ENCODE results near the gene TEAD2. TPM values are rescaled to one million over a fixed set of nuclear protein-coding genes. Genes with fewer than 3 reads are reported as not detected.
"Not testable (repeated sequence)": the region's sequence is repeated elsewhere in the genome, so short reads cannot be mapped to it uniquely, and the experiment has no call there.

TEAD2 gene
- total and polyA plus RNA-seq, 10 donors: 5.8 to 24.7 (median 14.4) TPM

DNA sequence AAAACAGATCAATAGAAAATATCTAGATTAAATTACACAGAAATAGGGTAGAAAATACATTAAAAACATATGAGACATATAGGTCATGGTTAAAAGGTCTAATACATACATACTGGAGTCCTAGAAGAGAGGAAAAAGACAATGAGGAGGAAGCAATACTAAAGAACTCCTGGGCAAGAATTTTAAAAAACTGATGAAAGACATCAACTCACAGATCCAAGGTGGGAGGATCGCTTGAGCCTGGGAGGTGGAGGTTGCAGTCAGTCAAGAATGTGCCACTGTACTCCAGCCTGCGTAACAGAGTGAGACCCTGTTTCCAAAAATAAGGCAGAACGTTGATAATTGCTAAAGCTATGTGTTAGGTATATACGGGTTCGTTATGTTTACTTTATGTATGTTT is 20.4 kb upstream of the TEAD2 start:
- DNase-seq: no peak
- no peaks in the 10 kb centered on the region for H3K36me3 ChIP-seq
- 90 to 94% (median 93%) methylated on average over 5 of the region's 5 CpGs for WGBS, 5 donors
- H3K4me3 ChIP-seq: no peak overlapping the region
- no peak overlapping the region for H3K27ac ChIP-seq
- peaks cover 0 to under 1% (median 0%) of the 10 kb centered on the region in 7 donors for H3K27me3 ChIP-seq (replicated peaks in 1 of 7)
- H3K4me1 ChIP-seq: peaks cover 0 to 7% (median 0%) of the 10 kb centered on the region in 6 donors
- TF ChIP-seq POLR2AphosphoS5 (IDR thresholded peaks at IDR 0.05) (no peak), POLR2A (IDR thresholded peaks at IDR 0.05) (no peak), CTCF (IDR thresholded peaks at IDR 0.05 in 8 of 11, conservative IDR thresholded peaks at IDR 0.05 in 3 of 11) (no peak)
- peaks cover 0 to 19% (median 11%) of the 10 kb centered on the region in 8 donors for H3K9me3 ChIP-seq
- intact Hi-C loops (cut with DNase I; ENCODE audit: low total_unique reads): no loop called here

DNA sequence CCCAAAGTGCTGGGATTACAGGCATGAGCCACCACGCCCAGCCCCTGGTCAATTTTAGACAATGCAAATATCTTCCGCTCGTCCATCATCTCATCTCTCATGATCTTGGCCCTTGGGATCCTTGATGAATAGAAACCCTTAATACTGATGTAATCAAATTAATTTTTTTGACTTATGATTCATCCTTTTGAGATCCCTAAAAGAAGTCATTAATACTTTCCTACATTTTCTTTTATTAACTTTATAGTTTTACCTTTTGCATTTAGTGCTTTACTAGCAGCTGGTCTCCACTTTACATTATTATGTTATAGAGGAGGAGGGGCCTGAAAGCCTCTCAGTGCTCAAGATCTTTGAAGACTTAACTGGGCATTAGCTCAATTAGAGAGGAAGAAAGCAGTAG is 18.2 kb upstream of the TEAD2 start:
- 80 to 91% (median 85%) methylated on average over 3 of the region's 3 CpGs for WGBS, 5 donors
- Histone ChIP-seq H3K36me3 (no peaks in the 10 kb centered on the region), H3K9me3 (peaks cover 0 to 19% (median 11%) of the 10 kb centered on the region in 8 donors), H3K27ac (no peak overlapping the region), H3K4me1 (no peaks in the 10 kb centered on the region), H3K4me3 (no peak overlapping the region), H3K27me3 (replicated peaks in 1 of 7) (no peaks in the 10 kb centered on the region)
- DNase-seq: no peak
- intact Hi-C loops (cut with DNase I; ENCODE audit: low total_unique reads): no loop called here
- TF ChIP-seq CTCF (IDR thresholded peaks at IDR 0.05 in 8 of 11, conservative IDR thresholded peaks at IDR 0.05 in 3 of 11): no peak
- no peak for TF ChIP-seq POLR2A (IDR thresholded peaks at IDR 0.05)
- TF ChIP-seq POLR2AphosphoS5 (IDR thresholded peaks at IDR 0.05): no peak

- no peaks in the 10 kb centered on the region for H3K27me3 ChIP-seq (replicated peaks in 1 of 7)
- no peak for DNase-seq
- TF ChIP-seq CTCF (IDR thresholded peaks at IDR 0.05 in 8 of 11, conservative IDR thresholded peaks at IDR 0.05 in 3 of 11) (no peak), POLR2A (IDR thresholded peaks at IDR 0.05) (no peak), POLR2AphosphoS5 (IDR thresholded peaks at IDR 0.05) (no peak)
- H3K36me3 ChIP-seq: no peaks in the 10 kb centered on the region
- no peak overlapping the region for H3K4me3 ChIP-seq
- no peaks in the 10 kb centered on the region for H3K4me1 ChIP-seq
- intact Hi-C loops (cut with DNase I; ENCODE audit: low total_unique reads): no loop called here
- H3K27ac ChIP-seq: no peak overlapping the region
- H3K9me3 ChIP-seq: peaks cover 0 to 19% (median 11%) of the 10 kb centered on the region in 8 donors
- 74 to 94% (median 81%) methylated on average over 3 of the region's 3 CpGs for WGBS, 5 donors
These were observed 16.3 kb upstream of the TEAD2 start for GRCh38 chr19:49378512-49378911.

DNA sequence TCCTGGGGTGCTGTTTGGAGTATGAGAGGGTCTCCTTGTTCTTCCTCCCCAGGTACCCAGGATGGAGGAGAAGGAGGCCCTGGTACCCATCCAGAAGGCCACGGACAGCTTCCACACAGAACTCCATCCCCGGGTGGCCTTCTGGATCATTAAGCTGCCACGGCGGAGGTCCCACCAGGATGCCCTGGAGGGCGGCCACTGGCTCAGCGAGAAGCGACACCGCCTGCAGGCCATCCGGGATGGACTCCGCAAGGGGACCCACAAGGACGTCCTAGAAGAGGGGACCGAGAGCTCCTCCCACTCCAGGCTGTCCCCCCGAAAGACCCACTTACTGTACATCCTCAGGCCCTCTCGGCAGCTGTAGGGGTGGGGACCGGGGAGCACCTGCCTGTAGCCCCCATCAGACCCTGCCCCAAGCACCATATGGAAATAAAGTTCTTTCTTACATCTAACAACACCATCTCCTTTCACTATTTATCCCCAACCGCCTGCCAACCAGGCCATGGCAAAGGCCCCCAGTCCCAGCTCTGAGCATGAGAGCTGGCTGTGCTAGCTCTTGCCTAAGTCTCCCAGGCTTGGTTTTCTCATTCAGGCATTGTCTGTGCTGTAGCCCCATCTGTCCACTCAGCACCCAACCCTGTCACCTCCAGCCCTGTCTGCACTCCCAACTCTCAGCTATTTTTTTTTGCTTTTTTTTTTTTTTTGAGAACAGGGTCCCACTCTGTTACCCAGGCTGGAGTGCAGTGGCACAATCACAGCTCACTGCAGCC is 12.6 kb upstream of the TEAD2 start:
- Histone ChIP-seq H3K9me3 (peaks cover 0 to 8% (median 6%) of the 10 kb centered on the region in 8 donors), H3K4me3 (no peak overlapping the region), H3K4me1 (no peaks in the 10 kb centered on the region), H3K36me3 (no peaks in the 10 kb centered on the region), H3K27ac (no peak overlapping the region), H3K27me3 (replicated peaks in 1 of 7) (no peaks in the 10 kb centered on the region)
- intact Hi-C loops (cut with DNase I; ENCODE audit: low total_unique reads): no loop called here
- 86 to 90% (median 88%) methylated on average over 16 of the region's 16 CpGs for WGBS, 5 donors
- no peak for DNase-seq
- TF ChIP-seq POLR2A (IDR thresholded peaks at IDR 0.05) (no peak), POLR2AphosphoS5 (IDR thresholded peaks at IDR 0.05) (no peak), CTCF (IDR thresholded peaks at IDR 0.05 in 8 of 11, conservative IDR thresholded peaks at IDR 0.05 in 3 of 11) (no peak)

DNA sequence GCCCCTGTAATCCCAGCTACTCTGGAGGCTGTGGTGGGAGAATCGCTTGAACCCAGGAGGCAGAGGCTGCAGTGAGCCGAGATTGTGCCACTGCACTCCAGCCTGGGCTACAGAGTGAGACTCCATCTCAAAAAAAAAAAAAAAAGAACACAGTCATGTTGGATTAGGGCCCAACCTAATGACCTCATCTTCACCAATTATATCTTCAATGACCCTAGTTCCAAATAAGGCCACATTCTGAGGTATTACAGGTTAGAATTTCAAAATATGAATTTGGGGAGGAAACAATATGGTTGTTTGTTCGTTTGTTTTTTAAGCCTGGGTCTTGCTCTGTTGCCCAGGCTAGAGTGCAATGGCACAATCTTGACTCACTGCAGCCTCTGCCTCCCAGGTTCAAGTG is 11.0 kb upstream of the TEAD2 start:
- peaks cover 0 to 24% (median 22%) of the 10 kb centered on the region in 8 donors for H3K9me3 ChIP-seq
- intact Hi-C loops (cut with DNase I; ENCODE audit: low total_unique reads); DNase-seq; H3K36me3 ChIP-seq; H3K27ac ChIP-seq; H3K27me3 ChIP-seq (replicated peaks in 1 of 7); H3K4me3 ChIP-seq; H3K4me1 ChIP-seq: not testable (repeated sequence)
- WGBS, 5 donors: 73 to 89% (median 76%) methylated on average over 3 of the region's 3 CpGs
